Gastroesophageal sphincter (tissue), 4 donors: ENCODE data around the gene MED19. TPM values are rescaled to one million over a fixed set of nuclear protein-coding genes. Genes with fewer than 3 reads are reported as not detected.

Experiments used
- ATAC-seq: fragments of 150-250 bp; one replicate; pipeline ENCODE4 v1.9.1; 2016; ENCODE audit warnings: mild to moderate bottlenecking, moderate library complexity
- H3K27ac ChIP-seq, 4 donors: fragments of 200-600 bp; sonication (generic) in 3 of 4; 1 replicate in 3 of 4; 2 replicates in 1 of 4; pipeline ENCODE4 v1.5.1; 2016 to 2019
- H3K27me3 ChIP-seq: fragments of 200-600 bp; sonication (generic); one replicate; pipeline ENCODE4 v1.5.1; 2019
- H3K36me3 ChIP-seq, 2 donors: fragments of 200-600 bp; sonication (generic); one replicate each; pipeline ENCODE4 v1.5.1; 2019; ENCODE audit warnings: control low read depth in 1 of 2
- H3K4me1 ChIP-seq, 3 donors: fragments of 200-600 bp; sonication (generic); 1 replicate in 2 of 3; 2 replicates in 1 of 3; pipeline ENCODE4 v1.5.1; 2016 to 2019; ENCODE audit warnings: control low read depth in 2 of 3
- H3K4me3 ChIP-seq, 2 donors: fragments of 200-600 bp; sonication (generic); one replicate each; pipeline ENCODE4 v1.5.1; 2019; ENCODE audit warnings: mild to moderate bottlenecking in 1 of 2, moderate library complexity in 1 of 2
- H3K9me3 ChIP-seq, 3 donors: fragments of 200-600 bp; sonication (generic); one replicate each; pipeline ENCODE4 v1.5.1; 2017 to 2019; ENCODE audit warnings: control low read depth in 2 of 3
- CTCF ChIP-seq, 4 experiments: fragments of 200-600 bp in 2 of 4; fragments of 450-650 bp in 2 of 4; sonication (generic) in 1 of 4; IDR thresholded peaks; one replicate each; pipeline ENCODE4 v1.5.1; 2017 to 2019; ENCODE audit warnings: antibody characterized with exemption in 4 of 4, mild to moderate bottlenecking in 2 of 4, moderate library complexity in 2 of 4
- EP300 ChIP-seq: sonication (generic); formaldehyde crosslinking; IDR thresholded peaks from one replicate; pipeline ENCODE4 v1.6.1; 2017; ENCODE audit warnings: antibody characterized with exemption, mild to moderate bottlenecking
- POLR2A ChIP-seq, 2 donors: fragments of 450-650 bp; IDR thresholded peaks; one replicate each; pipeline ENCODE4 v1.6.1; 2017; ENCODE audit warnings: antibody characterized with exemption in 2 of 2, mild to moderate bottlenecking in 2 of 2, moderate library complexity in 1 of 2
- POLR2AphosphoS5 ChIP-seq: sonication (generic); formaldehyde crosslinking; IDR thresholded peaks from one replicate; pipeline ENCODE4 v1.6.1; 2017; ENCODE audit warnings: antibody characterized with exemption
- WGBS, 2 donors: methylation state at CpG; one replicate each; pipeline ENCODE4 v1.1.5; 2018; ENCODE audit warnings: low coverage in 1 of 2; 5-methylcytosine and 5-hydroxymethylcytosine counted together
- small RNA-seq, 4 donors: library from RNA; depleted of rRNA; stranded (forward); fragments of <200 nt; gene quantifications; one replicate each; pipeline ENCODE3, GENCODE V24; 2016
- total RNA-seq, 4 donors: library from RNA; depleted of rRNA; stranded (reverse); fragments of >200 nt; gene quantifications; one replicate each; pipeline ENCODE4 v1.1.0, GENCODE V29; 2016

MED19 gene
- total RNA-seq, 4 donors from 2014 or later = 10.4 to 15.5 (median 12.5) TPM

DNA sequence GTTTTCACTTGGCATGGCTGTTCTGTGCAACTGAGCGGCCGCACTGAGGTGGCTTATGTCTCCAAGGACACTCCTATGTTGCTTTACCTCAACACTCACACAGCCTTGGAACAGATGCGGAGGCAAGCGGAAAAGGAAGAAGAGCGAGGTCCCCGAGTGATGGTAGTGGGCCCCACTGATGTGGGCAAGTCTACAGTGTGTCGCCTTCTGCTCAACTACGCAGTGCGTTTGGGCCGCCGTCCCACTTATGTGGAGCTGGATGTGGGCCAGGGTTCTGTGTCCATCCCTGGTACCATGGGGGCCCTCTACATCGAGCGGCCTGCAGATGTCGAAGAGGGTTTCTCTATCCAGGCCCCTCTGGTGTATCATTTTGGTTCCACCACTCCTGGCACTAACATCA, 52.3 kb downstream of the MED19 start:
- Histone ChIP-seq H3K4me1 (peaks cover 0 to 36% (median 12%) of the 10 kb centered on the region in 3 donors), H3K36me3 (peaks cover 0 to 41% of the 10 kb centered on the region in 2 donors), H3K27ac (no peak overlapping the region), H3K9me3 (no peaks in the 10 kb centered on the region), H3K27me3 (no peaks in the 10 kb centered on the region), H3K4me3 (no peak overlapping the region)
- 94 to 100% methylated on average over 2 to 9 of the region's 14 CpGs for WGBS, 2 donors
- TF ChIP-seq POLR2AphosphoS5 (no peak), EP300 (no peak), CTCF (IDR thresholded peaks at IDR 0.05) (no peak), POLR2A (IDR thresholded peaks at IDR 0.05) (no peak)
- ATAC-seq = no peak

GRCh38 chr11:57658023-57658361, 54.0 kb downstream of the MED19 start:
- Histone ChIP-seq H3K9me3 (no peaks in the 10 kb centered on the region), H3K27me3 (peaks cover 14% of the 10 kb centered on the region), H3K36me3 (peaks cover 0 to 38% of the 10 kb centered on the region in 2 donors), H3K4me1 (peaks cover 0 to 36% (median 12%) of the 10 kb centered on the region in 3 donors), H3K4me3 (peak overlapping the region; percentile 62 to 74), H3K27ac (peak overlapping the region; percentile 2 to 91 (median 87))
- TF ChIP-seq POLR2A (IDR thresholded peaks at IDR 0.05) = no peak
- no peak for TF ChIP-seq POLR2AphosphoS5
- TF ChIP-seq EP300 = no peak
- TF ChIP-seq CTCF (IDR thresholded peaks at IDR 0.05) = no peak
- no peak for ATAC-seq
- WGBS, 2 donors = 1 to 2% methylated on average over 8 of the region's 8 CpGs

DNA sequence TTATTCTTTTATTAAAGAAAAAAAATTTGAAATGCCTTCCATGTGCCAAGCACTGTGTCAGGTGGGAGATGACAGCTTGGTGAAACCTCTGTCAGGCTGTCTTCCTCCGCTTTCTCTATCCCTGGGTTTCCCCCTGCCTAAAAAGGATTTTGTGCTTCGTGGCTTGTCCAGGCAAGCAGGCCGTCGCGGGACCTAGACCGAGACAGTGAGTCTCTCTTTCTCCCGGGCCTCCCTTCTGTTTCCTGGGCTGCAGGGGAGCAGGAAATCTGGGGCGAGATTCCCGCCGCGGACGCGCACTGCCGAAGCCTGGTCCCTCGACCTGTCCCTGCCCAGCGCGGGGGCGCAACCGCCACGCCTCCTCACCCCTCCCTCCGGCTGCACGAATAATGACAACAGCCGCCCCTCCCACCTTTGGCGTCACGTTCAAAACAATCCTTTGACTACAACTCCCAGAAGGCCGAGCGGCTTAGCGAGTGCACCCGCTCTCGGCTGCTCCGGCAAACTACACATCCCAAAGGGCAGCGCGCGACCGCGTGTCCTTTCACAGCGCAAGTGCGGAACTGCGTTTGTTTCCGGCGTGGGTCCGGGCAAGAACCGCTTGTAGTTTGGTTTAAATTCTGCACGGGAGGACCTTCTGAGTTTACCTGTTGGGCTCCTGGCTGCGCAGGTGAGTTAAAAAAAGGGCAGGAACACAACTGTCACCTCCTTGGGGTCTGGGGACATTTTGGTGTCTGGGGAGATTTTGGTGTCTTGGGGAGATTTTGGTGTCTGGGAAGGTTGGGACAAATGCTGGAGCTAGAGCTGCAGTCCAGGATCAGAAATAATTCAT, 54.6 kb downstream of the MED19 start, which contains the start of gene CLP1:
Gene CLP1 (plus strand): TSS at position 569 of the 829 bp plus-strand sequence. CDS start 1,715 bp downstream, outside the sequence.
- 1 to 3% methylated on average over 8 to 10 of the region's 45 CpGs for WGBS, 2 donors
- TF ChIP-seq POLR2AphosphoS5 = peak; percentile 71
- TF ChIP-seq POLR2A (IDR thresholded peaks at IDR 0.05) = peak; percentile 41 to 69
- peak in 1 of 4 experiments; percentile 20 for TF ChIP-seq CTCF (IDR thresholded peaks at IDR 0.05)
- no peak for TF ChIP-seq EP300
- Histone ChIP-seq H3K27me3 (peaks cover 20% of the 10 kb centered on the region), H3K4me3 (peak within 1 kb of the TSS; percentile 62 to 74), H3K9me3 (no peaks in the 10 kb centered on the region), H3K27ac (peak within 1 kb of the TSS; percentile 83 to 91 (median 87)), H3K4me1 (peaks cover 0 to 39% (median 12%) of the 10 kb centered on the region in 3 donors), H3K36me3 (peaks cover 0 to 32% of the 10 kb centered on the region in 2 donors)
- ATAC-seq = peak; percentile 99

- H3K9me3 ChIP-seq = no peaks in the 10 kb centered on the region
- ATAC-seq = no peak
- peaks cover 0 to 39% (median 12%) of the 10 kb centered on the region in 3 donors for H3K4me1 ChIP-seq
- H3K4me3 ChIP-seq = peak overlapping the region; percentile 62 to 74
- WGBS, 2 donors = 18 to 31% methylated on average over 5 of the region's 5 CpGs
- peaks cover 0 to 27% of the 10 kb centered on the region in 2 donors for H3K36me3 ChIP-seq
- peaks cover 26% of the 10 kb centered on the region for H3K27me3 ChIP-seq
- TF ChIP-seq POLR2A (IDR thresholded peaks at IDR 0.05) (no peak), EP300 (no peak), POLR2AphosphoS5 (no peak), CTCF (IDR thresholded peaks at IDR 0.05) (no peak)
- peak overlapping the region; percentile 83 to 91 (median 87) for H3K27ac ChIP-seq
These were observed 55.2 kb downstream of the MED19 start for GRCh38 chr11:57656885-57657193.

Small RNA genes within 50 kb of the gene (small RNA-seq; reads per million reads assigned to genes)
- 0 reads per million in 4 donors for gene TMX2-CTNND1

Other genes starting within 250 kb of the MED19 start
- gene SLC43A1, start 196.5 kb downstream of the MED19 start, total RNA-seq = 10 to 100 TPM; 14.8 to 36.6 (median 19.7) TPM
- gene TIMM10, start 181.5 kb downstream of the MED19 start, total RNA-seq = 10 to 100 TPM; 23.5 to 29.0 (median 27.9) TPM
- not detected for gene SMTNL1, start 174.6 kb downstream of the MED19 start, total RNA-seq
- gene UBE2L6, start 144.5 kb downstream of the MED19 start, total RNA-seq = 10 to 100 TPM; 15.3 to 34.6 (median 28.3) TPM
- gene SERPING1, start 114.5 kb downstream of the MED19 start, total RNA-seq = 100 to 1,000 TPM; 237 to 689 (median 443) TPM
- gene YPEL4, start 62.3 kb downstream of the MED19 start, total RNA-seq = 1 to 10 TPM; 1.2 to 3.3 (median 1.5) TPM
- 10 to 100 TPM; 11.4 to 21.7 (median 16.6) TPM for gene CLP1, start 54.5 kb downstream of the MED19 start, total RNA-seq
- gene ZDHHC5, start 44.1 kb downstream of the MED19 start, total RNA-seq = 10 to 100 TPM; 34.3 to 52.1 (median 45.8) TPM
- 10 to 100 TPM; 44.0 to 52.1 (median 50.0) TPM for gene TMX2, start 378 bp upstream of the MED19 start, total RNA-seq
- gene SELENOH, start 29.3 kb upstream of the MED19 start, total RNA-seq = 100 to 1,000 TPM in 2 of 4 donors, 10 to 100 TPM in 2; 81.2 to 143 (median 97.0) TPM
- gene BTBD18, start 39.6 kb upstream of the MED19 start, total RNA-seq = not detected
- 100 to 1,000 TPM in 1 of 4 donors, 10 to 100 TPM in 3; 87.6 to 123 (median 93.8) TPM for gene CTNND1, start 49.6 kb upstream of the MED19 start, total RNA-seq